Measurements from ENCODE around the gene FAM229B.

The FAM229B gene, protein sequence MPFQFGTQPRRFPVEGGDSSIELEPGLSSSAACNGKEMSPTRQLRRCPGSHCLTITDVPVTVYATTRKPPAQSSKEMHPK

DNA sequence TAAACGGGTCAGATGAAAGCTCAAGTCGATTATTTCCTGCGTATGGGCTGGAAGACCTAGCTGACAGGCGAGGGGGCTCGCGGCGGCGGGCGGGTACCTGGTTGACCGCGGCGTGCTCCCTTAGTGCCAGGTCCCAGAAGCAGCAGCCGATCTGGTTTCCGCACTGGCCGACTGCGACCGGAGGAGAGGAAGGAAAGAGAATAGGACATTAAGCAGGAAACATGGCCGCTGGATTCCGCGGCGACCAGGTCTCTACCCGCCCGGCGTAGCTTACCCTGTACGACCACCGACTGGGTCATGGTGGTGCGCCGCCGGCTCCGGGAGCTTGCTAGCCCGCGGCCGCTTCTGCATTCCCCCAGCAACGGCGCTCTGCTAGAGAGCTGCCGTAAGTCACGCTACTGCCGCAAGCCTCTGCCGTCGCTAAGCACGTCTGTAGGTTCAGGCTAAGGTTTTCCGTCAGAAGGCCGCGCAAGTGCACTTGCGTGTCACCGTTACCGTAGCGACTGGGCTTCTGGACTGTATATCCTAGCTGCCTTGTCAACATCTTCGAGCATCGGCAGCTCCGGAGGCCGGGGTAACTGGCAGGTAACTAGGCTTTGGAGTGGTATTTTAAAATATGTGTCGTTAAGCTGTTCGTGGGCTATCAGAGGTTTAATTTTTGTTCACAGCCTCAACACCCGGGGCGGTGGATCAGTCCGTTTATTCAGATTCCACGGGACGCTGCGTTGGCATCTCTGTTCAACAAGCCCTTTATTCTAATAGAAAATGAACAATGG, at the start of gene FAM229B, which contains the start of gene TUBE1:
Gene FAM229B (plus strand): TSS at position 456 of the 776 bp plus-strand sequence. CDS start 11,693 bp downstream, outside the sequence.
Gene TUBE1 (minus strand): TSS at position 347 of the 776 bp plus-strand sequence. CDS start 48 bp downstream, at position 299.
- Histone ChIP-seq H3K4me3 (replicated peaks; ENCODE audit: low read depth, low read length) (peak within 1 kb of the TSS; percentile 95), H3K27me3 (replicated peaks; ENCODE audit: control insufficient read depth, insufficient read depth, low read length) (no peaks in the 10 kb centered on the region; the same call in 1 of the 2 replicates), H3K36me3 (ENCODE audit: control insufficient read depth, insufficient read depth, low read length) (no peaks in the 10 kb centered on the region)
- DNase-seq (ENCODE audit: extremely low read depth, insufficient read length) = peak; percentile 88
- TF ChIP-seq, protein P1, sequence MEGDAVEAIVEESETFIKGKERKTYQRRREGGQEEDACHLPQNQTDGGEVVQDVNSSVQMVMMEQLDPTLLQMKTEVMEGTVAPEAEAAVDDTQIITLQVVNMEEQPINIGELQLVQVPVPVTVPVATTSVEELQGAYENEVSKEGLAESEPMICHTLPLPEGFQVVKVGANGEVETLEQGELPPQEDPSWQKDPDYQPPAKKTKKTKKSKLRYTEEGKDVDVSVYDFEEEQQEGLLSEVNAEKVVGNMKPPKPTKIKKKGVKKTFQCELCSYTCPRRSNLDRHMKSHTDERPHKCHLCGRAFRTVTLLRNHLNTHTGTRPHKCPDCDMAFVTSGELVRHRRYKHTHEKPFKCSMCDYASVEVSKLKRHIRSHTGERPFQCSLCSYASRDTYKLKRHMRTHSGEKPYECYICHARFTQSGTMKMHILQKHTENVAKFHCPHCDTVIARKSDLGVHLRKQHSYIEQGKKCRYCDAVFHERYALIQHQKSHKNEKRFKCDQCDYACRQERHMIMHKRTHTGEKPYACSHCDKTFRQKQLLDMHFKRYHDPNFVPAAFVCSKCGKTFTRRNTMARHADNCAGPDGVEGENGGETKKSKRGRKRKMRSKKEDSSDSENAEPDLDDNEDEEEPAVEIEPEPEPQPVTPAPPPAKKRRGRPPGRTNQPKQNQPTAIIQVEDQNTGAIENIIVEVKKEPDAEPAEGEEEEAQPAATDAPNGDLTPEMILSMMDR (IDR thresholded peaks at IDR 0.05; ENCODE audit: insufficient read depth, low read length, poor library complexity, severe bottlenecking) = peak; percentile 22

DNA sequence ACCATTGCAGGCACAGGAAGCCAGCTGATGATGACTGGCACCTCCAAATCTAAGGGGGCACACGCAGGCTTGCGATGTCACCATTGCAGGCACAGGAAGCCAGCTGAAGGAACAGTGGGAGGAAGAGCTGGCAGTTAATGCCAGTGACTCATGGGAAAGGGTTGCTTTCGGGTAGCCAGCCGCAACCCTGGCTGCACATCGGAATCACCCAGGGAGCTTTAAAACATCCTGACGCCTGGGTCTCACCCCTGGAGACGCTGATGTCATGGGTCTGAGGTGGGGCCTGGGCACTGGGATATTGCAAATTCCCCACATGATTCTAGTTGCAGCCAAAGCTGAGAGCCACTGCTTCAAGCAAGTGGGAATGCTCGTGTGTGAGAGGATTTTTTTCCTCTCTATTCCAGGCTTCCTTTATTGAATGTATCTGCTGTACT, 49.6 kb upstream of the FAM229B start:
- TF ChIP-seq, protein P1 (IDR thresholded peaks at IDR 0.05; ENCODE audit: insufficient read depth, low read length, poor library complexity, severe bottlenecking) = no peak
- Histone ChIP-seq H3K4me3 (replicated peaks; ENCODE audit: low read depth, low read length) (no peak overlapping the region), H3K27me3 (replicated peaks; ENCODE audit: control insufficient read depth, insufficient read depth, low read length) (no peaks in the 10 kb centered on the region; the same call in 1 of the 2 replicates), H3K36me3 (ENCODE audit: control insufficient read depth, insufficient read depth, low read length) (no peaks in the 10 kb centered on the region)
- DNase-seq (ENCODE audit: extremely low read depth, insufficient read length) = no peak

DNA sequence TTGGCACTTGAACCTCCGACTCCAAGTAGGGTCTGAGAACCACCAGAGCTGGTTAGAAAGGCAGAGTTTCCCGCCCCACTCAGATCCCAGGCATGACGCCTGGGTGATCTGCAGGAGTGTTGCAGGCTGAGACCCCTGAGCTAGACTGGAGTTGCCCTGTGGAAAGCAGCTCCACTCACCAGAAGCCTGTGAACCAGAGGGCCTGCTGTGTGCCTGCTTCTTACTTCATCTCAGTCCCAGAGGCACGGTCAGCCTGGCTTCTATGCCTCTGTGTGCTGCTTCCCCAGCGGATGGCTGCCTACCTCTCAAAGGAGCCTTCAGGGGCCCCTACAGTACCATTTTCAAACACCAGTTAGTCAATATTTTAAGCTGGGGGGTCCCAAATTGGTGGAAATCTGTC, 49.1 kb upstream of the FAM229B start:
- Histone ChIP-seq H3K36me3 (ENCODE audit: control insufficient read depth, insufficient read depth, low read length) (no peaks in the 10 kb centered on the region), H3K4me3 (replicated peaks; ENCODE audit: low read depth, low read length) (no peak overlapping the region), H3K27me3 (replicated peaks; ENCODE audit: control insufficient read depth, insufficient read depth, low read length) (no peaks in the 10 kb centered on the region; the same call in 1 of the 2 replicates)
- DNase-seq (ENCODE audit: extremely low read depth, insufficient read length) = no peak
- TF ChIP-seq, protein P1 (IDR thresholded peaks at IDR 0.05; ENCODE audit: insufficient read depth, low read length, poor library complexity, severe bottlenecking) = no peak

DNA sequence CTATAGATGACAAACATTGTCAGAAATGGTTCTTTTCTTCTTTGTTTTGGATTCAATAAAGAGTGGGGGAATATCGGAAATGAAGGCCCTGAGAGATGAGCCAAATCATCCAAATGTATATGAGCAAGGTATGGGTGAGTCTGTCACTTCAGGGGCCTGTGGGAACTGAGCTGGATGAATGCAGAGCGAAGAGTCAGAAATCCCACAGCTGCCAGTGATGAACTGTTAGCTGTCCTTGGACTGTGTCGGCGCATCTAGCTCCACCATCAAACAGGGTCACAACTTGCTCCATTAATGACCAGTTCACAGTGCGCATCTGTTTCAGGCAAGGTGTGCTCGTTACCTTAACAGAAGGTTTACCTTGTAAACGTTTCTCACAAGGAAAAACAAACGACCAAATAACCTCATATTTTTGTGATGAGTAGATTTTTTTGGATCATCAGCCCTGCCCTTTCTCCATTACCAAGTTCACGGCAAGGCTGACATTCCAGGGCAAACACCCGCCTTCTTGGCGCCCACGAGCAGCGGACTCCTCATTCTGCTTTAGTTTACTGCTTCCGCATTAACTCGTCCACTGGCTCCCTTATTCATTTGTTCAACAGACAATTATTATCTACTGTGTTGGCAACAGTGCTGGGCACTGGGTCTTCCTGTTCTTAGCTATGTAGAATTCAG, 48.5 kb upstream of the FAM229B start:
- no peak for DNase-seq (ENCODE audit: extremely low read depth, insufficient read length)
- H3K36me3 ChIP-seq (ENCODE audit: control insufficient read depth, insufficient read depth, low read length) = no peaks in the 10 kb centered on the region
- H3K4me3 ChIP-seq (replicated peaks; ENCODE audit: low read depth, low read length) = no peak overlapping the region
- no peaks in the 10 kb centered on the region; the same call in 1 of the 2 replicates for H3K27me3 ChIP-seq (replicated peaks; ENCODE audit: control insufficient read depth, insufficient read depth, low read length)
- TF ChIP-seq, protein P1 (IDR thresholded peaks at IDR 0.05; ENCODE audit: insufficient read depth, low read length, poor library complexity, severe bottlenecking) = no peak

DNA sequence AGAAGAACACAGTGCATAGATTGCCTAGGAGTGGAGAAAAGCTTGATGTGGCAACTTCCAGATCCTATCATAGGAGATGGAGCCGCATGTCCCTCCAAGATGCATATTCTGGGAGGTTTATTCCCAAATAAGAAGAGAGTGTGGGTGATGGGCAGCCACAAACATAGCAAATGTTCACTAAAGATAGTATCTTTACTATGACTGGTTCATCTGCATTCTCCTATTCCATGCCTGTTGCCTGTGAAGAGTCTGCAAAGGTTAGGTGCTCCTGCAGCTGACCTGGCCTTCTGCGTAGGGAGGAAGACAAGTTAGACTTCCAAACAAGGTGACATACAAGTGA, 48.0 kb upstream of the FAM229B start:
- Histone ChIP-seq H3K36me3 (ENCODE audit: control insufficient read depth, insufficient read depth, low read length) (no peaks in the 10 kb centered on the region), H3K4me3 (replicated peaks; ENCODE audit: low read depth, low read length) (no peak overlapping the region), H3K27me3 (replicated peaks; ENCODE audit: control insufficient read depth, insufficient read depth, low read length) (no peaks in the 10 kb centered on the region; the same call in 1 of the 2 replicates)
- TF ChIP-seq, protein P1 (IDR thresholded peaks at IDR 0.05; ENCODE audit: insufficient read depth, low read length, poor library complexity, severe bottlenecking) = no peak
- no peak for DNase-seq (ENCODE audit: extremely low read depth, insufficient read length)

Data from GM06990 (cell line).